Tibial nerve (tissue), 4 donors: ENCODE results near the gene ADAT3.

ENCODE experiments used
- CTCF ChIP-seq, 5 experiments: fragments of 200-600 bp in 3 of 5; fragments of 450-650 bp in 2 of 5; sonication (generic) in 3 of 5; IDR thresholded peaks; one replicate each; pipeline ENCODE4 v1.5.1; 2016 to 2019; ENCODE audit warnings: antibody characterized with exemption in 5 of 5, mild to moderate bottlenecking in 3 of 5, moderate library complexity in 2 of 5
- EP300 ChIP-seq, 2 donors: sonication (generic); formaldehyde crosslinking; IDR thresholded peaks; one replicate each; pipeline ENCODE4 v1.6.1; 2017; ENCODE audit warnings: antibody characterized with exemption in 2 of 2, mild to moderate bottlenecking in 1 of 2
- POLR2A ChIP-seq, 2 donors: fragments of 450-650 bp; IDR thresholded peaks; one replicate each; pipeline ENCODE4 v1.6.1; 2017; ENCODE audit warnings: antibody characterized with exemption in 2 of 2, mild to moderate bottlenecking in 2 of 2, moderate library complexity in 2 of 2

GRCh38 chr19:1859331-1859781 is 45.8 kb upstream of the ADAT3 start:
- TF ChIP-seq CTCF (IDR thresholded peaks at IDR 0.05) (no peak), EP300 (IDR thresholded peaks at IDR 0.05) (no peak), POLR2A (IDR thresholded peaks at IDR 0.05) (no peak)
